HG03097 (cell line): ENCODE measurements around the gene PQBP1.
A peak's percentile ranks its signal among the peaks of the same experiment; 100 is the strongest.
"Not testable (repeated sequence)": the region's sequence is repeated elsewhere in the genome, so short reads cannot be mapped to it uniquely, and the experiment has no call there.

Experiments used
- ATAC-seq: cut with Tn5 transposase; IDR thresholded peaks from one replicate; pipeline ENCODE4 v1.9.1; 2021; ENCODE audit not compliant: unreplicated experiment, low FRiP score

PQBP1 gene

GRCh38 chrX:48897625-48898306 is at the start of gene PQBP1, which contains the start of gene TIMM17B:
TSS of gene PQBP1 (plus strand) at chrX:48897930. CDS start at chrX:48898510, 580 bp downstream.
TSS of gene TIMM17B (minus strand) at chrX:48897768. CDS start at chrX:48897749, 19 bp downstream.
- ATAC-seq: peak; percentile 79

- no peak for ATAC-seq
Measured at GRCh38 chrX:48848847-48849246, 48.9 kb upstream of the PQBP1 start.

GRCh38 chrX:48852857-48853256 is 44.9 kb upstream of the PQBP1 start:
- no peak for ATAC-seq

GRCh38 chrX:48853494-48853893 is 44.2 kb upstream of the PQBP1 start:
- not testable (repeated sequence) for ATAC-seq

- not testable (repeated sequence) for ATAC-seq
Measured at GRCh38 chrX:48854121-48854804, 43.5 kb upstream of the PQBP1 start.

GRCh38 chrX:48854898-48855297 is 42.8 kb upstream of the PQBP1 start:
- no peak for ATAC-seq

- no peak for ATAC-seq
Measured at GRCh38 chrX:48864210-48864609, 33.5 kb upstream of the PQBP1 start.

GRCh38 chrX:48872017-48872416 is 25.7 kb upstream of the PQBP1 start:
- not testable (repeated sequence) for ATAC-seq

GRCh38 chrX:48876944-48877343 is 20.8 kb upstream of the PQBP1 start:
- not testable (repeated sequence) for ATAC-seq

- ATAC-seq: no peak
Measured at GRCh38 chrX:48883729-48884128, 14.0 kb upstream of the PQBP1 start.

GRCh38 chrX:48886586-48886985 is 11.1 kb upstream of the PQBP1 start:
- ATAC-seq: not testable (repeated sequence)

- no peak for ATAC-seq
Measured at GRCh38 chrX:48890296-48890925, 7.3 kb upstream of the PQBP1 start.

- ATAC-seq: no peak
Measured at GRCh38 chrX:48890934-48891401, 6.8 kb upstream of the PQBP1 start.

GRCh38 chrX:48891402-48892288 is 6.1 kb upstream of the PQBP1 start:
- no peak for ATAC-seq

- no peak for ATAC-seq
Measured at GRCh38 chrX:48892896-48893295, 4.8 kb upstream of the PQBP1 start.

- ATAC-seq: no peak
Measured at GRCh38 chrX:48893556-48894348, 4.0 kb upstream of the PQBP1 start.

GRCh38 chrX:48894891-48895290 is 2.8 kb upstream of the PQBP1 start:
- no peak for ATAC-seq

GRCh38 chrX:48896611-48897011 is 1.1 kb upstream of the PQBP1 start:
- no peak for ATAC-seq

GRCh38 chrX:48897157-48897624 is 539 bp upstream of the PQBP1 start:
- ATAC-seq: peak; percentile 11

GRCh38 chrX:48899078-48899410 is 1.3 kb downstream of the PQBP1 start:
- ATAC-seq: no peak
